A549 (cell line): ENCODE results near the gene PIK3R6. TPM values are rescaled to one million over a fixed set of nuclear protein-coding genes. Genes with fewer than 3 reads are reported as not detected.
A peak's percentile ranks its signal among the peaks of the same experiment; 100 is the strongest.

ENCODE experiments used
- ATAC-seq, 2 experiments: fragments of 200-7000 bp in 1 of 2; fragments of >200 bp in 1 of 2; cut with Nextera tagmentation in 1 of 2; cut with Tn5 transposase in 1 of 2; 3 replicates each; pipeline versions ENCODE4 v1.8.0 to v1.9.1; 2018 to 2020; ENCODE audit warnings: mild to moderate bottlenecking in 1 of 2, moderate library complexity in 1 of 2
- CTCF ChIA-PET: fragments of 300-600 bp; sonication (Branson Sonifier 250); formaldehyde crosslinking; extraction: SDS; loops from one replicate; lab custom pipeline; 2021; ENCODE audit warnings: antibody characterized with exemption, inconsistent platforms; lab: Yijun Ruan, JAX
- POLR2A ChIA-PET: fragments of 350-600 bp; formaldehyde crosslinking; extraction: SDS; loops from one replicate; lab custom pipeline; 2021; ENCODE audit warnings: antibody characterized with exemption, inconsistent platforms; lab: Yijun Ruan, JAX
- DNase-seq, 2 experiments: peaks; one replicate each; pipeline versions ENCODE4 v3.0.0 to v3.0.0-alpha.2; 2011 to 2016; ENCODE audit warnings: low read depth in 1 of 2, low spot score in 1 of 2
- FAIRE-seq: peaks from 2 replicates; lab custom pipeline; 2011; peaks lifted over from hg19 to GRCh38; lab: Jason Lieb, UNC
- H3K27ac ChIP-seq, 2 experiments: fragments of >200 bp; sonication (Bioruptor Twin); formaldehyde crosslinking; 3 replicates each; pipeline ENCODE4 v1.5.1; 2016 to 2017
- H3K4me1 ChIP-seq: fragments of >200 bp; sonication (Bioruptor Twin); formaldehyde crosslinking; 3 replicates; pipeline ENCODE4 v1.6.1; 2016
- H3K4me2 ChIP-seq: fragments of >200 bp; sonication (Bioruptor Twin); formaldehyde crosslinking; 3 replicates; pipeline ENCODE4 v1.6.1; 2016
- H3K4me3 ChIP-seq: fragments of >200 bp; sonication (Bioruptor Twin); formaldehyde crosslinking; 3 replicates; pipeline ENCODE4 v1.5.1; 2016
- H3K9me3 ChIP-seq: fragments of >200 bp; sonication (Bioruptor Twin); formaldehyde crosslinking; 3 replicates; pipeline ENCODE4 v1.6.1; 2016
- CBX8 ChIP-seq: fragments of 200-600 bp; sonication (generic); IDR thresholded peaks from 2 replicates; pipeline ENCODE4 v1.6.1; 2016
- FOSL2 ChIP-seq, 2 experiments: fragments of 450-650 bp in 1 of 2; fragments of >200 bp in 1 of 2; sonication (Bioruptor Twin) in 1 of 2; formaldehyde crosslinking; IDR thresholded peaks; 2 replicates each; pipeline versions ENCODE4 v1.5.0 to v1.6.1; 2016 to 2020; ENCODE audit warnings: mild to moderate bottlenecking in 1 of 2, moderate library complexity in 1 of 2
- GATA3 ChIP-seq: IDR thresholded peaks from 2 replicates; pipeline ENCODE4 v1.6.1; 2012; ENCODE audit warnings: borderline replicate concordance
- HDAC2 ChIP-seq: fragments of 200-600 bp; sonication (generic); IDR thresholded peaks from 2 replicates; pipeline ENCODE4 v1.6.1; 2016
- HEYL ChIP-seq: fragments of 250-450 bp; sonication (Bioruptor Pico); IDR thresholded peaks from 2 replicates; pipeline ENCODE4 v1.8.0; 2021; ENCODE audit warnings: mild to moderate bottlenecking, moderate library complexity
- HOXA7 ChIP-seq: fragments of 250-450 bp; sonication (Bioruptor Pico); IDR thresholded peaks from 2 replicates; pipeline ENCODE4 v1.5.0; 2020; ENCODE audit warnings: mild to moderate bottlenecking, moderate library complexity
- JUNB ChIP-seq: fragments of >200 bp; sonication (Bioruptor Twin); formaldehyde crosslinking; IDR thresholded peaks from 2 replicates; pipeline ENCODE4 v1.6.1; 2016
- RAD21 ChIP-seq, 2 experiments: fragments of >200 bp in 1 of 2; sonication (Bioruptor Twin) in 1 of 2; formaldehyde crosslinking in 1 of 2; IDR thresholded peaks in 1 of 2; conservative IDR thresholded peaks in 1 of 2; 2 replicates in 1 of 2; 3 replicates in 1 of 2; pipeline ENCODE4 v1.6.1; 2012 to 2018; ENCODE audit warnings: inconsistent platforms in 1 of 2
- SMC3 ChIP-seq: fragments of >200 bp; sonication (Bioruptor Twin); formaldehyde crosslinking; IDR thresholded peaks from 3 replicates; pipeline ENCODE4 v1.6.1; 2018; ENCODE audit warnings: inconsistent platforms
- ZNF302 ChIP-seq: fragments of 250-450 bp; sonication (Bioruptor Pico); IDR thresholded peaks from 2 replicates; pipeline ENCODE4 v1.9.0; 2021; ENCODE audit warnings: inconsistent platforms, mild to moderate bottlenecking, moderate library complexity
- WGBS: methylation state at CpG from one replicate; pipeline ENCODE4 v1.1.6; 2017; ENCODE audit errors: missing lambda C conversion rate; 5-methylcytosine and 5-hydroxymethylcytosine counted together
- polyA plus RNA-seq, 4 experiments: library from polyadenylated mRNA; depleted of rRNA in 3 of 4; stranded (reverse); fragments of >200 nt; fragmentation: RNase III in 1 of 4; extraction: RNeasy Plus Mini Kit Qiagen cat#74134 plus additional on column Dnase treatment in 1 of 4; gene quantifications; 2 replicates in 3 of 4; 3 replicates in 1 of 4; pipeline ENCODE4 v1.2.3, GENCODE V29; 2011 to 2017
- TF ChIP-seq, protein P1 (sequence below): IDR thresholded peaks from 2 replicates; pipeline ENCODE4 v1.6.1; 2012
- TF ChIP-seq, protein P2 (sequence below): fragments of 150-350 bp; IDR thresholded peaks from 2 replicates; pipeline ENCODE4 v1.6.1; 2014; ENCODE audit warnings: low read depth, mild to moderate bottlenecking, low read length
- TF ChIP-seq, protein P3 (sequence below): fragments of >200 bp; sonication (Bioruptor Twin); formaldehyde crosslinking; IDR thresholded peaks from 3 replicates; pipeline ENCODE4 v1.5.1; 2016

Gene PIK3R6
- polyA plus RNA-seq, 2 of the 4 experiments (the other 2 are of a cell fraction) = not detected

DNA sequence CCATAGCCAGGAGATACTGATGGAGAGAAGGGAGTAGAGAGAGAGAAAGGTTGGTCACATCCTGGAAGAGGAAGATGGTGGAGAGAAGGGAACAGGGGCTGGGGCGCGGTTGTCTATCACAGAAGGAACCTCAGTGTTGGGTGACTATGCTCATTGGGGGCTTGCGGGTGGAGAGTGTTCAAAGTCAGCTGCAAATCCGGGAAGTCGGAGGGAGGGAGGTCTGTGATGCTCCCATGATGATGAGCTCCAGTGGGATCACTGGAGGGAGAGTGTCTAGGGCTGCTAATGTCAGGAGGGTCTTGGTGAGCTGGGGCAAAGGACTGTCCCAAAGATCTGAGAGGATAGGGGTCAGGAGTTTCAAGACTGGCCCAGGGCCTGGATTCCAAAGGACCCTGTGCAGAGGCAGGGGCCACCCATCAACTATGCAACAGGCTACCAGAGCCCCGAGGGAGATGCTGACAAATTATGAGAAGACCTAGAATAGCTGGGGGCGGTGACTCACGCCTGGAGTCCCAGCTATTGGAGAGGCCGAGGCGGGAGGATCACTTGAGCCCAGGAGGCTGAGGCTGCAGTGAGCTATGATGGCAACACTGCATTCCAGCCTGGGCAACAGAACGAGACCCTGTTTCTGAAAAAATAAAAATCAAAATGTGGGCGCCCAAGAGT lies 111.8 kb downstream of the PIK3R6 start:
- no peaks in the 10 kb centered on the region for H3K4me1 ChIP-seq
- no peak for DNase-seq
- no peak for TF ChIP-seq FOSL2 (IDR thresholded peaks at IDR 0.05)
- TF ChIP-seq FOSL2 (CRISPR knock-in tag; IDR thresholded peaks at IDR 0.05) = no peak
- no peak for TF ChIP-seq ZNF302 (CRISPR knock-in tag)
- TF ChIP-seq, protein P1, sequence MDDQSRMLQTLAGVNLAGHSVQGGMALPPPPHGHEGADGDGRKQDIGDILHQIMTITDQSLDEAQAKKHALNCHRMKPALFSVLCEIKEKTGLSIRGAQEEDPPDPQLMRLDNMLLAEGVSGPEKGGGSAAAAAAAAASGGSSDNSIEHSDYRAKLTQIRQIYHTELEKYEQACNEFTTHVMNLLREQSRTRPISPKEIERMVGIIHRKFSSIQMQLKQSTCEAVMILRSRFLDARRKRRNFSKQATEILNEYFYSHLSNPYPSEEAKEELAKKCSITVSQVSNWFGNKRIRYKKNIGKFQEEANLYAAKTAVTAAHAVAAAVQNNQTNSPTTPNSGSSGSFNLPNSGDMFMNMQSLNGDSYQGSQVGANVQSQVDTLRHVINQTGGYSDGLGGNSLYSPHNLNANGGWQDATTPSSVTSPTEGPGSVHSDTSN = no peak
- TF ChIP-seq, protein P2, sequence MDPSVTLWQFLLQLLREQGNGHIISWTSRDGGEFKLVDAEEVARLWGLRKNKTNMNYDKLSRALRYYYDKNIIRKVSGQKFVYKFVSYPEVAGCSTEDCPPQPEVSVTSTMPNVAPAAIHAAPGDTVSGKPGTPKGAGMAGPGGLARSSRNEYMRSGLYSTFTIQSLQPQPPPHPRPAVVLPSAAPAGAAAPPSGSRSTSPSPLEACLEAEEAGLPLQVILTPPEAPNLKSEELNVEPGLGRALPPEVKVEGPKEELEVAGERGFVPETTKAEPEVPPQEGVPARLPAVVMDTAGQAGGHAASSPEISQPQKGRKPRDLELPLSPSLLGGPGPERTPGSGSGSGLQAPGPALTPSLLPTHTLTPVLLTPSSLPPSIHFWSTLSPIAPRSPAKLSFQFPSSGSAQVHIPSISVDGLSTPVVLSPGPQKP = no peak
- no peak for TF ChIP-seq JUNB
- TF ChIP-seq HDAC2 = no peak
- no peak for TF ChIP-seq CBX8
- ChIA-PET POLR2A (no interaction called here), CTCF (interaction anchor here (0.7 to 4.3 kb wide), 8 partner anchors 10 to 766 kb away, joined by 3 to 29 read pairs (median 3); no protein-coding TSS in a partner anchor)
- FAIRE-seq = no peak
- no peaks in the 10 kb centered on the region for H3K9me3 ChIP-seq
- H3K4me3 ChIP-seq = no peak overlapping the region
- H3K4me2 ChIP-seq = no peak overlapping the region
- no peak overlapping the region for H3K27ac ChIP-seq
- 45% methylated on average over 12 of the region's 12 CpGs for WGBS
- ATAC-seq = no peak

DNA sequence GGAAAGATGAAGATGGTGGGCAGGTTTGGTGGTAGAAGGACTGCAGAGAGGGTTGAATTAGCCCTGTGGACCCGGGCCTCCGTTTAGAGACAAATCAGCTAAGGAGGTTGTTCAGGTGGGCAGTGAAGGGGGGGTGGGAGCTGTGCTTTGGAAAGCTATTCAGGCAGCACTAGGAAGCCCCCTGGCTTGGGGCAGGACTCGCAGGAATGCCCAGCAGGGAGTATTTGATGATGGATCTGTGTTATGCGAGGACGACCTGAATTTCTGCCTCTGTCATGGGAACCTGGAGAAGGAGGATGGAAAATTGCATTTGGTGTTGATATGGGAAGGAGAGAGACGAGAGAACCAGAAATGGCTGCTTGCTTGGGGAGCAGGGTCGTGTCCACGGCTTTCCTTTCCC lies 112.6 kb downstream of the PIK3R6 start:
- ATAC-seq (no peak), DNase-seq (no peak)
- Histone ChIP-seq H3K4me1 (no peaks in the 10 kb centered on the region), H3K4me2 (no peak overlapping the region), H3K9me3 (no peaks in the 10 kb centered on the region)
- POLR2A ChIA-PET = no interaction called here
- TF ChIP-seq GATA3 = no peak
- TF ChIP-seq, all 56 proteins: peak for 0
- CTCF ChIA-PET = interaction anchor here (0.8 to 6.1 kb wide), 9 partner anchors 9 to 243 kb away, joined by 3 to 45 read pairs (median 3); no protein-coding TSS in a partner anchor
- no peak for FAIRE-seq
- 10% methylated on average over 8 of the region's 8 CpGs for WGBS
- no peak overlapping the region for H3K4me3 ChIP-seq
- H3K27ac ChIP-seq = no peak overlapping the region

DNA sequence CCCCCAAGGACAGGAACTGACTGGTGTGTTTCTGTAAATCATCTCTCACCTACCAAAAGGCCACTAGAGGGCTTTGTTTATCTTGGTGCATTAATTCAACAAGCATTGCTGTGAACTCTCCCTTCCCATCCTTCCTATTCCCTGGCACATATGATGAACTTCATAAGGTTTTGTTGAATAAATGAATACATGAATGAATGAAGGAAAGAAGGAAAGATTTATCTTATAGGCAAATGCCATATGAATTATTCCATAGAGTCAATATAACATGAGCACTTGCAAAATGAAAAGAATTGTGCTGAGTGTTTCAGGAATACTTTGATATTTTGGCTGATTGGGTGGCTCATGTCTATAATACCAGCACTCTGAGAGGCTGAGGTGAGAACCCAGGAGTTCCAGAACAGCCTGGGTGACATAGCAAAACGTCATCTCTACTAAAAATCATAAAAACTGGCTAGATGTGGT lies 113.5 kb downstream of the PIK3R6 start:
- TF ChIP-seq HEYL (no peak), HOXA7 (CRISPR knock-in tag) (no peak), SMC3 (peak; percentile 73), RAD21 (conservative IDR thresholded peaks at IDR 0.05 in 1 of 2, IDR thresholded peaks at IDR 0.05 in 1 of 2) (peak; percentile 41 to 53; a peak in 4 of 5 replicates)
- TF ChIP-seq, protein P3, sequence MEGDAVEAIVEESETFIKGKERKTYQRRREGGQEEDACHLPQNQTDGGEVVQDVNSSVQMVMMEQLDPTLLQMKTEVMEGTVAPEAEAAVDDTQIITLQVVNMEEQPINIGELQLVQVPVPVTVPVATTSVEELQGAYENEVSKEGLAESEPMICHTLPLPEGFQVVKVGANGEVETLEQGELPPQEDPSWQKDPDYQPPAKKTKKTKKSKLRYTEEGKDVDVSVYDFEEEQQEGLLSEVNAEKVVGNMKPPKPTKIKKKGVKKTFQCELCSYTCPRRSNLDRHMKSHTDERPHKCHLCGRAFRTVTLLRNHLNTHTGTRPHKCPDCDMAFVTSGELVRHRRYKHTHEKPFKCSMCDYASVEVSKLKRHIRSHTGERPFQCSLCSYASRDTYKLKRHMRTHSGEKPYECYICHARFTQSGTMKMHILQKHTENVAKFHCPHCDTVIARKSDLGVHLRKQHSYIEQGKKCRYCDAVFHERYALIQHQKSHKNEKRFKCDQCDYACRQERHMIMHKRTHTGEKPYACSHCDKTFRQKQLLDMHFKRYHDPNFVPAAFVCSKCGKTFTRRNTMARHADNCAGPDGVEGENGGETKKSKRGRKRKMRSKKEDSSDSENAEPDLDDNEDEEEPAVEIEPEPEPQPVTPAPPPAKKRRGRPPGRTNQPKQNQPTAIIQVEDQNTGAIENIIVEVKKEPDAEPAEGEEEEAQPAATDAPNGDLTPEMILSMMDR = peak; percentile 66
- TF ChIP-seq, all 56 proteins: peak for 3
- FAIRE-seq = peak; percentile 85

More for the DNA sequence above, 113.5 kb downstream of the PIK3R6 start:
- H3K4me3 ChIP-seq = no peak overlapping the region
- H3K27ac ChIP-seq = no peak overlapping the region
- H3K4me1 ChIP-seq = no peaks in the 10 kb centered on the region
- CTCF ChIA-PET = interaction anchor here (0.8 to 6.1 kb wide), 18 partner anchors 8 to 370 kb away, joined by 3 to 45 read pairs (median 4); no protein-coding TSS in a partner anchor
- POLR2A ChIA-PET = no interaction called here
- peak; percentile 64 to 65 for DNase-seq
- ATAC-seq = peak; percentile 84 to 89
- WGBS = 0% methylated on average over 1 of the region's 1 CpG
- H3K4me2 ChIP-seq = no peak overlapping the region
- H3K9me3 ChIP-seq = no peaks in the 10 kb centered on the region
